ENCODE results near the gene BACH2. TPM values are rescaled to one million over a fixed set of nuclear protein-coding genes. Genes with fewer than 3 reads are reported as not detected.

BACH2 gene
- total RNA-seq, 2 experiments from 2014 or later, result 157 to 170 TPM

- H3K4me3 Mint-ChIP-seq, result no peak overlapping the region
- intact Hi-C loops (cut with DNase I, micrococcal nuclease), result loop anchor here in 1 of 2 experiments (5.0 kb wide), 1 partner anchor 42 kb away; no protein-coding TSS in a partner anchor
- POLR2A ChIA-PET, result no interaction called here
- DNase-seq (no peak), ATAC-seq (ENCODE audit: poor library complexity) (peak; percentile 53)
- no peak for TF ChIP-seq CTCF (IDR thresholded peaks at IDR 0.05)
- peaks cover 0 to 8% of the 10 kb centered on the region in 2 experiments for H3K9me3 ChIP-seq (ENCODE audit: control insufficient read depth in 1 of 2, insufficient read depth in 1 of 2, low read length in 2 of 2)
- H3K36me3 Mint-ChIP-seq (ENCODE audit: low read depth), result peaks cover 78% of the 10 kb centered on the region
- H3K27ac ChIP-seq (ENCODE audit: low read depth in 1 of 2, low read length in 2 of 2), result no peak overlapping the region
- H3K27me3 Mint-ChIP-seq, result no peaks in the 10 kb centered on the region
- no peak overlapping the region for H3K4me3 ChIP-seq (ENCODE audit: low read length)
- peaks cover 76% of the 10 kb centered on the region for H3K4me1 Mint-ChIP-seq (ENCODE audit: low read depth)
- peaks cover 8% of the 10 kb centered on the region for H3K4me1 ChIP-seq (ENCODE audit: insufficient read depth, low read length)
- H3K27me3 ChIP-seq (ENCODE audit: control insufficient read depth in 1 of 2, insufficient read depth in 2 of 2, low read length in 2 of 2), result no peaks in the 10 kb centered on the region
- H3K9me3 Mint-ChIP-seq, result no peaks in the 10 kb centered on the region
- H3K27ac Mint-ChIP-seq, result peak overlapping the region; percentile 68
- CTCF ChIA-PET, result no interaction called here
- H3K36me3 ChIP-seq (ENCODE audit: insufficient read depth, low read length), result peaks cover 10% of the 10 kb centered on the region
These were observed 96.7 kb downstream of the BACH2 start for GRCh38 chr6:90199900-90200299.

GRCh38 chr6:90198758-90199425 lies 97.8 kb downstream of the BACH2 start:
- Histone ChIP-seq H3K27me3 (ENCODE audit: control insufficient read depth in 1 of 2, insufficient read depth in 2 of 2, low read length in 2 of 2) (no peaks in the 10 kb centered on the region), H3K4me1 (ENCODE audit: insufficient read depth, low read length) (peaks cover 9% of the 10 kb centered on the region), H3K4me3 (ENCODE audit: low read length) (no peak overlapping the region), H3K36me3 (ENCODE audit: insufficient read depth, low read length) (peaks cover 10% of the 10 kb centered on the region), H3K27ac (ENCODE audit: low read depth in 1 of 2, low read length in 2 of 2) (no peak overlapping the region), H3K9me3 (ENCODE audit: control insufficient read depth in 1 of 2, insufficient read depth in 1 of 2, low read length in 2 of 2) (peaks cover 0 to 8% of the 10 kb centered on the region in 2 experiments)
- no peak for DNase-seq
- Mint-ChIP-seq H3K36me3 (ENCODE audit: low read depth) (peaks cover 68% of the 10 kb centered on the region), H3K4me3 (no peak overlapping the region), H3K9me3 (no peaks in the 10 kb centered on the region), H3K27ac (peak overlapping the region; percentile 68), H3K27me3 (no peaks in the 10 kb centered on the region), H3K4me1 (ENCODE audit: low read depth) (peaks cover 82% of the 10 kb centered on the region)
- ATAC-seq (ENCODE audit: poor library complexity), result peak; percentile 22
- intact Hi-C loops (cut with DNase I, micrococcal nuclease), result no loop called here
- ChIA-PET POLR2A (interaction anchor here (0.6 to 1.6 kb wide), 2 partner anchors 11 to 36 kb away, joined by 3 to 4 read pairs; no protein-coding TSS in a partner anchor), CTCF (interaction anchor here (0.7 kb wide), 1 partner anchor 97 kb away, joined by 3 read pairs; no protein-coding TSS in a partner anchor)
- TF ChIP-seq CTCF (IDR thresholded peaks at IDR 0.05), result no peak

- Histone ChIP-seq H3K4me1 (ENCODE audit: insufficient read depth, low read length) (peaks cover 13% of the 10 kb centered on the region), H3K36me3 (ENCODE audit: insufficient read depth, low read length) (peaks cover 10% of the 10 kb centered on the region), H3K4me3 (ENCODE audit: low read length) (no peak overlapping the region), H3K27me3 (ENCODE audit: control insufficient read depth in 1 of 2, insufficient read depth in 2 of 2, low read length in 2 of 2) (no peaks in the 10 kb centered on the region), H3K27ac (ENCODE audit: low read depth in 1 of 2, low read length in 2 of 2) (no peak overlapping the region), H3K9me3 (ENCODE audit: control insufficient read depth in 1 of 2, insufficient read depth in 1 of 2, low read length in 2 of 2) (peaks cover 0 to 8% of the 10 kb centered on the region in 2 experiments)
- no peak for TF ChIP-seq CTCF (IDR thresholded peaks at IDR 0.05)
- POLR2A ChIA-PET, result interaction anchor here (0.6 to 1.6 kb wide), 2 partner anchors 10 to 35 kb away, joined by 3 to 4 read pairs; no protein-coding TSS in a partner anchor
- no peak for ATAC-seq (ENCODE audit: poor library complexity)
- H3K4me3 Mint-ChIP-seq, result no peak overlapping the region
- H3K4me1 Mint-ChIP-seq (ENCODE audit: low read depth), result peaks cover 86% of the 10 kb centered on the region
- H3K36me3 Mint-ChIP-seq (ENCODE audit: low read depth), result peaks cover 66% of the 10 kb centered on the region
- CTCF ChIA-PET, result interaction anchor here (0.7 kb wide), 1 partner anchor 98 kb away, joined by 3 read pairs; no protein-coding TSS in a partner anchor
- intact Hi-C loops (cut with DNase I, micrococcal nuclease), result no loop called here
- peak overlapping the region; percentile 68 for H3K27ac Mint-ChIP-seq
- H3K9me3 Mint-ChIP-seq, result no peaks in the 10 kb centered on the region
- H3K27me3 Mint-ChIP-seq, result no peaks in the 10 kb centered on the region
- DNase-seq, result peak in 1 of 14 experiments; percentile 39
These were observed 98.7 kb downstream of the BACH2 start for GRCh38 chr6:90197854-90198496.
